Measurements from ENCODE around the gene ACO1.

Gene ACO1

GRCh38 chr9:32419921-32420320 is 35.5 kb downstream of the ACO1 start:
- Histone ChIP-seq H3K36me3 (no peaks in the 10 kb centered on the region), H3K4me1 (no peaks in the 10 kb centered on the region), H3K4me3 (ENCODE audit: low read depth, low read length) (no peak overlapping the region), H3K9me3 (no peaks in the 10 kb centered on the region), H3K27me3 (no peaks in the 10 kb centered on the region)
- no peak for TF ChIP-seq CTCF (IDR thresholded peaks at IDR 0.05; ENCODE audit: low read depth, low read length)
- no peak for DNase-seq

GRCh38 chr9:32422237-32422806 is 37.9 kb downstream of the ACO1 start:
- Histone ChIP-seq H3K4me1 (no peaks in the 10 kb centered on the region), H3K9me3 (no peaks in the 10 kb centered on the region), H3K27me3 (no peaks in the 10 kb centered on the region), H3K4me3 (ENCODE audit: low read depth, low read length) (no peak overlapping the region), H3K36me3 (no peaks in the 10 kb centered on the region)
- no peak for TF ChIP-seq CTCF (IDR thresholded peaks at IDR 0.05; ENCODE audit: low read depth, low read length)
- DNase-seq: no peak

GRCh38 chr9:32423371-32423770 is 38.9 kb downstream of the ACO1 start:
- Histone ChIP-seq H3K27me3 (no peaks in the 10 kb centered on the region), H3K36me3 (no peaks in the 10 kb centered on the region), H3K4me3 (ENCODE audit: low read depth, low read length) (no peak overlapping the region), H3K4me1 (no peaks in the 10 kb centered on the region), H3K9me3 (no peaks in the 10 kb centered on the region)
- DNase-seq: no peak
- no peak for TF ChIP-seq CTCF (IDR thresholded peaks at IDR 0.05; ENCODE audit: low read depth, low read length)

- DNase-seq: no peak
- no peaks in the 10 kb centered on the region for H3K27me3 ChIP-seq
- no peaks in the 10 kb centered on the region for H3K9me3 ChIP-seq
- H3K4me3 ChIP-seq (ENCODE audit: low read depth, low read length): no peak overlapping the region
- no peak for TF ChIP-seq CTCF (IDR thresholded peaks at IDR 0.05; ENCODE audit: low read depth, low read length)
- H3K36me3 ChIP-seq: no peaks in the 10 kb centered on the region
- H3K4me1 ChIP-seq: no peaks in the 10 kb centered on the region
These were observed 40.2 kb downstream of the ACO1 start for GRCh38 chr9:32424616-32425015.

- H3K4me3 ChIP-seq (ENCODE audit: low read depth, low read length): no peak overlapping the region
- H3K27me3 ChIP-seq: no peaks in the 10 kb centered on the region
- no peaks in the 10 kb centered on the region for H3K4me1 ChIP-seq
- no peaks in the 10 kb centered on the region for H3K9me3 ChIP-seq
- DNase-seq: no peak
- H3K36me3 ChIP-seq: no peaks in the 10 kb centered on the region
- TF ChIP-seq CTCF (IDR thresholded peaks at IDR 0.05; ENCODE audit: low read depth, low read length): no peak
These were observed 42.0 kb downstream of the ACO1 start for GRCh38 chr9:32426278-32426939.

GRCh38 chr9:32427111-32427873 is 42.8 kb downstream of the ACO1 start:
- DNase-seq: no peak
- H3K4me1 ChIP-seq: no peaks in the 10 kb centered on the region
- no peak overlapping the region for H3K4me3 ChIP-seq (ENCODE audit: low read depth, low read length)
- no peaks in the 10 kb centered on the region for H3K27me3 ChIP-seq
- no peaks in the 10 kb centered on the region for H3K9me3 ChIP-seq
- no peaks in the 10 kb centered on the region for H3K36me3 ChIP-seq
- TF ChIP-seq CTCF (IDR thresholded peaks at IDR 0.05; ENCODE audit: low read depth, low read length): no peak
